Measurements from ENCODE around the gene LPAR3. TPM values are rescaled to one million over a fixed set of nuclear protein-coding genes. Genes with fewer than 3 reads are reported as not detected.

The LPAR3 gene
- total RNA-seq, 1 donor from 2014 or later: 1.2 TPM

- DNase-seq (ENCODE audit: low spot score): no peak
- TF ChIP-seq CTCF (IDR thresholded peaks at IDR 0.05; ENCODE audit: unreplicated experiment): no peak
- Mint-ChIP-seq H3K27me3 (ENCODE audit: unreplicated experiment) (no peaks in the 10 kb centered on the region), H3K9me3 (ENCODE audit: unreplicated experiment) (no peaks in the 10 kb centered on the region), H3K4me3 (ENCODE audit: unreplicated experiment) (no peak overlapping the region), H3K36me3 (ENCODE audit: low read depth, unreplicated experiment) (no peaks in the 10 kb centered on the region), H3K4me1 (ENCODE audit: unreplicated experiment) (no peaks in the 10 kb centered on the region), H3K27ac (ENCODE audit: unreplicated experiment) (no peak overlapping the region)
These were observed 107.6 kb downstream of the LPAR3 start for GRCh38 chr1:84785271-84786036.

- Mint-ChIP-seq H3K36me3 (ENCODE audit: low read depth, unreplicated experiment) (no peaks in the 10 kb centered on the region), H3K27ac (ENCODE audit: unreplicated experiment) (no peak overlapping the region), H3K4me1 (ENCODE audit: unreplicated experiment) (no peaks in the 10 kb centered on the region), H3K27me3 (ENCODE audit: unreplicated experiment) (no peaks in the 10 kb centered on the region), H3K9me3 (ENCODE audit: unreplicated experiment) (no peaks in the 10 kb centered on the region), H3K4me3 (ENCODE audit: unreplicated experiment) (no peak overlapping the region)
- no peak for TF ChIP-seq CTCF (IDR thresholded peaks at IDR 0.05; ENCODE audit: unreplicated experiment)
- DNase-seq (ENCODE audit: low spot score): no peak
These were observed 110.1 kb downstream of the LPAR3 start for GRCh38 chr1:84782881-84783280.

- peak; percentile 78 for DNase-seq (ENCODE audit: low spot score)
- Mint-ChIP-seq H3K4me1 (ENCODE audit: unreplicated experiment) (no peaks in the 10 kb centered on the region), H3K36me3 (ENCODE audit: low read depth, unreplicated experiment) (no peaks in the 10 kb centered on the region), H3K27me3 (ENCODE audit: unreplicated experiment) (no peaks in the 10 kb centered on the region), H3K4me3 (ENCODE audit: unreplicated experiment) (no peak overlapping the region), H3K27ac (ENCODE audit: unreplicated experiment) (no peak overlapping the region), H3K9me3 (ENCODE audit: unreplicated experiment) (no peaks in the 10 kb centered on the region)
- peak; percentile 71 for TF ChIP-seq CTCF (IDR thresholded peaks at IDR 0.05; ENCODE audit: unreplicated experiment)
These were observed 110.8 kb downstream of the LPAR3 start for GRCh38 chr1:84781946-84782771.

GRCh38 chr1:84780000-84780716, 112.8 kb downstream of the LPAR3 start:
- H3K4me1 Mint-ChIP-seq (ENCODE audit: unreplicated experiment): no peaks in the 10 kb centered on the region

More at GRCh38 chr1:84780000-84780716, 112.8 kb downstream of the LPAR3 start:
- Mint-ChIP-seq H3K36me3 (ENCODE audit: low read depth, unreplicated experiment) (no peaks in the 10 kb centered on the region), H3K27ac (ENCODE audit: unreplicated experiment) (no peak overlapping the region), H3K9me3 (ENCODE audit: unreplicated experiment) (no peaks in the 10 kb centered on the region), H3K27me3 (ENCODE audit: unreplicated experiment) (no peaks in the 10 kb centered on the region), H3K4me3 (ENCODE audit: unreplicated experiment) (no peak overlapping the region)
- TF ChIP-seq CTCF (IDR thresholded peaks at IDR 0.05; ENCODE audit: unreplicated experiment): no peak
- no peak for DNase-seq (ENCODE audit: low spot score)

Measured in endothelial cell (in vitro differentiated cells).